Lower leg skin (tissue), 3 donors: ENCODE data around the gene C22orf15.

Experiments used
- POLR2A ChIP-seq, 2 donors: fragments of 450-650 bp; IDR thresholded peaks; one replicate each; pipeline ENCODE4 v1.6.1; 2016 to 2017; ENCODE audit warnings: antibody characterized with exemption in 2 of 2, mild to moderate bottlenecking in 1 of 2, moderate library complexity in 1 of 2
- TF ChIP-seq, protein P1 (sequence below), 3 donors: fragments of 450-650 bp; IDR thresholded peaks; one replicate each; pipeline ENCODE4 v1.5.1; 2016; ENCODE audit warnings: antibody characterized with exemption in 3 of 3, mild to moderate bottlenecking in 3 of 3, moderate library complexity in 2 of 3

DNA sequence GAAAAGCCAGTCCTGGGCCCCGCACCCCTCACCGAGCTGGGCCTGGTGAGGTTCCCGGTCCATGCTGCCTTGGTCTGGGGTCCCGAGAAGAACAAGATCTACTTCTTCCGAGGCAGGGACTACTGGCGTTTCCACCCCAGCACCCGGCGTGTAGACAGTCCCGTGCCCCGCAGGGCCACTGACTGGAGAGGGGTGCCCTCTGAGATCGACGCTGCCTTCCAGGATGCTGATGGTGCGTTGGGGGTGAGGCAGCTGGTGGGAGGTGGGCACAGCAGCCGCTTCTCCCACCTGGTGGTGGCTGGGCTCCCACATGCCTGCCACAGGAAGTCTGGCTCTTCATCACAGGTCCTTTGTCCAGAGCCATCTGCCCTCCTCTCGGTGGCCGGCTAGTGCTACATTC lies 19.5 kb downstream of the C22orf15 start:
- TF ChIP-seq, protein P1, sequence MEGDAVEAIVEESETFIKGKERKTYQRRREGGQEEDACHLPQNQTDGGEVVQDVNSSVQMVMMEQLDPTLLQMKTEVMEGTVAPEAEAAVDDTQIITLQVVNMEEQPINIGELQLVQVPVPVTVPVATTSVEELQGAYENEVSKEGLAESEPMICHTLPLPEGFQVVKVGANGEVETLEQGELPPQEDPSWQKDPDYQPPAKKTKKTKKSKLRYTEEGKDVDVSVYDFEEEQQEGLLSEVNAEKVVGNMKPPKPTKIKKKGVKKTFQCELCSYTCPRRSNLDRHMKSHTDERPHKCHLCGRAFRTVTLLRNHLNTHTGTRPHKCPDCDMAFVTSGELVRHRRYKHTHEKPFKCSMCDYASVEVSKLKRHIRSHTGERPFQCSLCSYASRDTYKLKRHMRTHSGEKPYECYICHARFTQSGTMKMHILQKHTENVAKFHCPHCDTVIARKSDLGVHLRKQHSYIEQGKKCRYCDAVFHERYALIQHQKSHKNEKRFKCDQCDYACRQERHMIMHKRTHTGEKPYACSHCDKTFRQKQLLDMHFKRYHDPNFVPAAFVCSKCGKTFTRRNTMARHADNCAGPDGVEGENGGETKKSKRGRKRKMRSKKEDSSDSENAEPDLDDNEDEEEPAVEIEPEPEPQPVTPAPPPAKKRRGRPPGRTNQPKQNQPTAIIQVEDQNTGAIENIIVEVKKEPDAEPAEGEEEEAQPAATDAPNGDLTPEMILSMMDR (IDR thresholded peaks at IDR 0.05): no peak
- no peak for TF ChIP-seq POLR2A (IDR thresholded peaks at IDR 0.05)
